Fibroblast of the aortic adventitia (primary cell): ENCODE results near the gene E4F1. TPM values are rescaled to one million over a fixed set of nuclear protein-coding genes. Genes with fewer than 3 reads are reported as not detected.

Experiments used
- DNase-seq: peaks from one replicate; pipeline ENCODE4 v3.0.0-alpha.2; 2010; ENCODE audit warnings: low read depth
- H3K4me3 ChIP-seq: 2 replicates; pipeline ENCODE4 v1.5.1; 2011; ENCODE audit warnings: low read depth, mild to moderate bottlenecking, control low read depth, low read length, moderate library complexity
- CTCF ChIP-seq: IDR thresholded peaks from 2 replicates; pipeline ENCODE4 v1.5.1; 2011; ENCODE audit warnings: mild to moderate bottlenecking, low read length, control low read depth, inconsistent platforms; ENCODE audit not compliant: insufficient read depth
- total RNA-seq: library from RNA; depleted of rRNA; stranded (reverse); fragments of >200 nt; gene quantifications from 2 replicates; pipeline ENCODE4 v1.2.3, GENCODE V29; 2012; ENCODE audit warnings: low replicate concordance

Gene E4F1
- total RNA-seq, 1 donor = 18.7 TPM

GRCh38 chr16:2230376-2230775 lies 7.0 kb downstream of the E4F1 start:
- no peak overlapping the region for H3K4me3 ChIP-seq
- no peak for TF ChIP-seq CTCF
- DNase-seq = no peak

- TF ChIP-seq CTCF = no peak
- H3K4me3 ChIP-seq = no peak overlapping the region
- no peak for DNase-seq
Measured at GRCh38 chr16:2231016-2231931, 7.9 kb downstream of the E4F1 start.

GRCh38 chr16:2232094-2232990 lies 9.0 kb downstream of the E4F1 start:
- DNase-seq = no peak
- no peak overlapping the region for H3K4me3 ChIP-seq
- TF ChIP-seq CTCF = no peak

- no peak overlapping the region for H3K4me3 ChIP-seq
Measured at GRCh38 chr16:2233046-2233775, 9.8 kb downstream of the E4F1 start.

GRCh38 chr16:2233872-2234812 lies 10.8 kb downstream of the E4F1 start:
- H3K4me3 ChIP-seq = no peak overlapping the region
- TF ChIP-seq CTCF = no peak
- DNase-seq = no peak

More at GRCh38 chr16:2233046-2233775, 9.8 kb downstream of the E4F1 start:
- DNase-seq = no peak
- no peak for TF ChIP-seq CTCF
